Neural progenitor cell (in vitro differentiated cells): ENCODE results near the gene JAG2. TPM values are rescaled to one million over a fixed set of nuclear protein-coding genes. Genes with fewer than 3 reads are reported as not detected.

Experiments
- DNase-seq: peaks from one replicate; pipeline ENCODE4 v3.0.0-alpha.2; 2016; ENCODE audit warnings: low spot score
- H2AFZ ChIP-seq: fragments of 200-600 bp; sonication (generic); replicated peaks from 2 replicates; pipeline ENCODE4 v1.6.1; 2016; ENCODE audit warnings: antibody characterized with exemption
- H3F3A ChIP-seq: fragments of 200-600 bp; sonication (generic); 2 replicates; pipeline ENCODE4 v1.6.1; 2016; ENCODE audit warnings: antibody characterized with exemption, low read depth
- H3K27ac ChIP-seq: fragments of 200-600 bp; sonication (generic); 2 replicates; pipeline ENCODE4 v1.5.1; 2016; ENCODE audit warnings: mild to moderate bottlenecking
- H3K27me3 ChIP-seq: fragments of 200-600 bp; sonication (generic); 2 replicates; pipeline ENCODE4 v1.6.1; 2016; ENCODE audit warnings: mild to moderate bottlenecking, moderate library complexity
- H3K36me3 ChIP-seq: fragments of 200-600 bp; sonication (generic); 2 replicates; pipeline ENCODE4 v1.5.1; 2016
- H3K4me1 ChIP-seq: fragments of 200-600 bp; sonication (generic); 2 replicates; pipeline ENCODE4 v1.6.1; 2016; ENCODE audit warnings: mixed run types
- H3K4me2 ChIP-seq: fragments of 200-600 bp; sonication (generic); 2 replicates; pipeline ENCODE4 v1.6.1; 2016
- H3K4me3 ChIP-seq: fragments of 200-600 bp; sonication (generic); 2 replicates; pipeline ENCODE4 v1.5.1; 2016
- H3K79me2 ChIP-seq: fragments of 200-600 bp; sonication (generic); 2 replicates; pipeline ENCODE4 v1.6.1; 2016; ENCODE audit warnings: low read depth
- H3K9ac ChIP-seq: fragments of 200-600 bp; sonication (generic); 2 replicates; pipeline ENCODE4 v1.6.1; 2016
- H3K9me3 ChIP-seq: fragments of 200-600 bp; sonication (generic); 2 replicates; pipeline ENCODE4 v1.5.1; 2016; ENCODE audit warnings: low read depth
- H4K20me1 ChIP-seq: fragments of 200-600 bp; sonication (generic); 2 replicates; pipeline ENCODE4 v1.6.1; 2016; ENCODE audit warnings: low read depth
- H3K27ac Mint-ChIP-seq: 3 replicates; pipeline ENCODE4 v1.8.0; 2021; ENCODE audit warnings: mixed read lengths
- H3K27me3 Mint-ChIP-seq: 2 replicates; pipeline ENCODE4 v1.8.0; 2022; ENCODE audit warnings: low read depth, mild to moderate bottlenecking, inconsistent platforms, moderate library complexity, mixed read lengths; ENCODE audit not compliant: insufficient read depth
- H3K36me3 Mint-ChIP-seq: 3 replicates; pipeline ENCODE4 v1.8.0; 2021; ENCODE audit warnings: mixed read lengths
- H3K4me1 Mint-ChIP-seq: 3 replicates; pipeline ENCODE4 v1.8.0; 2021; ENCODE audit warnings: mixed read lengths
- H3K4me3 Mint-ChIP-seq: 3 replicates; pipeline ENCODE4 v1.8.0; 2021; ENCODE audit warnings: mild to moderate bottlenecking, moderate library complexity, mixed read lengths
- H3K9me3 Mint-ChIP-seq: 3 replicates; pipeline ENCODE4 v1.8.0; 2020; ENCODE audit warnings: mixed read lengths
- CTCF ChIP-seq: fragments of 200-600 bp; sonication (generic); IDR thresholded peaks from 2 replicates; pipeline ENCODE4 v1.5.1; 2017; ENCODE audit warnings: antibody characterized with exemption, mild to moderate bottlenecking
- EZH2 ChIP-seq: fragments of 200-600 bp; sonication (generic); IDR thresholded peaks from 2 replicates; pipeline ENCODE4 v1.6.1; 2017; ENCODE audit warnings: antibody characterized with exemption, mild to moderate bottlenecking, moderate library complexity
- EZH2phosphoT487 ChIP-seq: fragments of 200-600 bp; sonication (generic); IDR thresholded peaks from 2 replicates; pipeline ENCODE4 v1.6.1; 2017; ENCODE audit warnings: antibody characterized with exemption
- total RNA-seq: library from RNA; depleted of rRNA; stranded (reverse); fragments of >200 nt; gene quantifications from 2 replicates; pipeline ENCODE4 v1.2.3, GENCODE V29; 2015; ENCODE audit warnings: low replicate concordance

The JAG2 gene
- total RNA-seq, 1 donor from 2014 or later = 2.1 TPM

GRCh38 chr14:105159344-105159743 lies 9.2 kb downstream of the JAG2 start:
- no peak for DNase-seq
- H3K36me3 ChIP-seq = no peaks in the 10 kb centered on the region
- H3K9me3 ChIP-seq = no peaks in the 10 kb centered on the region
- no peak overlapping the region for H3K9ac ChIP-seq
- H3K4me2 ChIP-seq = no peak overlapping the region
- no peak overlapping the region for H2AFZ ChIP-seq
- no peak overlapping the region for H3K27ac ChIP-seq
- H3K36me3 Mint-ChIP-seq = no peaks in the 10 kb centered on the region
- peaks cover 14% of the 10 kb centered on the region for H3K4me1 ChIP-seq
- H3K27me3 Mint-ChIP-seq = peaks cover 3% of the 10 kb centered on the region
- no peak overlapping the region for H3K4me3 ChIP-seq
- H3F3A ChIP-seq = no peaks in the 10 kb centered on the region
- no peak overlapping the region for H3K4me3 Mint-ChIP-seq
- no peaks in the 10 kb centered on the region for H3K4me1 Mint-ChIP-seq
- no peak overlapping the region for H3K27ac Mint-ChIP-seq
- TF ChIP-seq EZH2phosphoT487 = no peak
- no peak for TF ChIP-seq CTCF
- no peaks in the 10 kb centered on the region for H3K79me2 ChIP-seq
- H3K9me3 Mint-ChIP-seq = no peaks in the 10 kb centered on the region
- no peaks in the 10 kb centered on the region for H3K27me3 ChIP-seq
- H4K20me1 ChIP-seq = no peaks in the 10 kb centered on the region

- Mint-ChIP-seq H3K4me1 (no peaks in the 10 kb centered on the region), H3K27me3 (peaks cover 3% of the 10 kb centered on the region), H3K4me3 (no peak overlapping the region), H3K27ac (no peak overlapping the region), H3K9me3 (no peaks in the 10 kb centered on the region), H3K36me3 (no peaks in the 10 kb centered on the region)
- no peak overlapping the region for H3K4me3 ChIP-seq
- H3K9me3 ChIP-seq = no peaks in the 10 kb centered on the region
- no peaks in the 10 kb centered on the region for H3F3A ChIP-seq
- H3K4me1 ChIP-seq = peaks cover 14% of the 10 kb centered on the region
- H3K79me2 ChIP-seq = no peaks in the 10 kb centered on the region
- H3K27ac ChIP-seq = no peak overlapping the region
- no peak overlapping the region for H3K4me2 ChIP-seq
- TF ChIP-seq EZH2phosphoT487 = no peak
- no peaks in the 10 kb centered on the region for H3K36me3 ChIP-seq
- no peaks in the 10 kb centered on the region for H4K20me1 ChIP-seq
- no peak for DNase-seq
- no peak overlapping the region for H3K9ac ChIP-seq
- no peak overlapping the region for H2AFZ ChIP-seq
- no peaks in the 10 kb centered on the region for H3K27me3 ChIP-seq
These were observed 9.8 kb downstream of the JAG2 start for GRCh38 chr14:105158794-105159193.

GRCh38 chr14:105157872-105158271 lies 10.7 kb downstream of the JAG2 start:
- Histone ChIP-seq H3K9me3 (no peaks in the 10 kb centered on the region), H3K79me2 (no peaks in the 10 kb centered on the region), H3K4me2 (no peak overlapping the region), H3K4me3 (no peak overlapping the region), H3F3A (no peaks in the 10 kb centered on the region), H3K27ac (no peak overlapping the region), H3K4me1 (peaks cover 10% of the 10 kb centered on the region), H2AFZ (no peak overlapping the region), H4K20me1 (no peaks in the 10 kb centered on the region), H3K27me3 (no peaks in the 10 kb centered on the region), H3K9ac (no peak overlapping the region), H3K36me3 (no peaks in the 10 kb centered on the region)
- no peak overlapping the region for H3K4me3 Mint-ChIP-seq
- no peak for TF ChIP-seq CTCF
- TF ChIP-seq EZH2 = no peak
- no peak for TF ChIP-seq EZH2phosphoT487
- H3K4me1 Mint-ChIP-seq = no peaks in the 10 kb centered on the region
- no peak overlapping the region for H3K27ac Mint-ChIP-seq
- no peak for DNase-seq
- peaks cover 3% of the 10 kb centered on the region for H3K27me3 Mint-ChIP-seq
- H3K36me3 Mint-ChIP-seq = no peaks in the 10 kb centered on the region
- no peaks in the 10 kb centered on the region for H3K9me3 Mint-ChIP-seq

- no peak overlapping the region for H3K27ac ChIP-seq
- H3K79me2 ChIP-seq = no peaks in the 10 kb centered on the region
- Mint-ChIP-seq H3K36me3 (no peaks in the 10 kb centered on the region), H3K27me3 (peaks cover 3% of the 10 kb centered on the region), H3K9me3 (no peaks in the 10 kb centered on the region), H3K4me3 (no peak overlapping the region), H3K27ac (no peak overlapping the region), H3K4me1 (no peaks in the 10 kb centered on the region)
- H3K4me3 ChIP-seq = no peak overlapping the region
- peaks cover 9% of the 10 kb centered on the region for H3K4me1 ChIP-seq
- no peak overlapping the region for H2AFZ ChIP-seq
- no peaks in the 10 kb centered on the region for H3K36me3 ChIP-seq
- no peaks in the 10 kb centered on the region for H4K20me1 ChIP-seq
- DNase-seq = no peak
- no peaks in the 10 kb centered on the region for H3F3A ChIP-seq
- TF ChIP-seq EZH2phosphoT487 (no peak), CTCF (no peak), EZH2 (no peak)
- H3K9ac ChIP-seq = no peak overlapping the region
- H3K4me2 ChIP-seq = no peak overlapping the region
- H3K9me3 ChIP-seq = no peaks in the 10 kb centered on the region
- no peaks in the 10 kb centered on the region for H3K27me3 ChIP-seq
These were observed 11.9 kb downstream of the JAG2 start for GRCh38 chr14:105156414-105157375.
